GM12878 (cell line): ENCODE data around the gene PLA2G4E.

ENCODE experiments used
- CREB1 ChIP-seq: IDR thresholded peaks from 2 replicates; pipeline ENCODE4 v1.6.1; 2012; ENCODE audit warnings: low read depth, mild to moderate bottlenecking, inconsistent platforms
- EZH2 ChIP-seq: IDR thresholded peaks from 2 replicates; pipeline ENCODE4 v1.6.1; 2012; ENCODE audit warnings: low read depth, mild to moderate bottlenecking, control low read depth, inconsistent platforms, low read length, borderline replicate concordance; ENCODE audit not compliant: control insufficient read depth
- JUND ChIP-seq: IDR thresholded peaks from 2 replicates; pipeline ENCODE4 v1.6.1; 2012; ENCODE audit warnings: low read depth, mild to moderate bottlenecking, low read length, improper control_type of control experiment, moderate library complexity
- POLR2A ChIP-seq: IDR thresholded peaks from 2 replicates; pipeline ENCODE4 v1.6.1; 2011; ENCODE audit warnings: low read depth, mild to moderate bottlenecking, low read length
- POLR2AphosphoS5 ChIP-seq: IDR thresholded peaks from 2 replicates; pipeline ENCODE4 v1.6.1; 2011; ENCODE audit warnings: mild to moderate bottlenecking, low read length, inconsistent platforms

GRCh38 chr15:41966414-41966812 lies 54.4 kb downstream of the PLA2G4E start:
- TF ChIP-seq JUND (no peak), CREB1 (no peak), POLR2AphosphoS5 (peak; percentile 28; the same call in 1 of the 2 replicates), EZH2 (no peak), POLR2A (no peak)
